Activated CD4-positive, alpha-beta T cell treated with anti-CD3 and anti-CD28 coated beads, Interleukin-2, amount 50 U/mL, for 24 hours (primary cell): ENCODE measurements around the gene TEX10.
A peak's percentile ranks its signal among the peaks of the same experiment; 100 is the strongest.
"Not testable (repeated sequence)": the region's sequence is repeated elsewhere in the genome, so short reads cannot be mapped to it uniquely, and the experiment has no call there.

Experiments
- DNase-seq, 2 donors: peaks; one replicate each; pipeline ENCODE4 v3.0.0-alpha.2; 2020; ENCODE audit warnings: low read depth in 1 of 2, low spot score in 1 of 2

The TEX10 gene

GRCh38 chr9:100350188-100350587 is 2.6 kb downstream of the TEX10 start:
- no peak for DNase-seq

GRCh38 chr9:100346836-100347235 is 5.9 kb downstream of the TEX10 start:
- no peak for DNase-seq

GRCh38 chr9:100341889-100342288 is 10.9 kb downstream of the TEX10 start:
- DNase-seq, result no peak

GRCh38 chr9:100340224-100340623 is 12.5 kb downstream of the TEX10 start:
- no peak for DNase-seq

- not testable (repeated sequence) for DNase-seq
These were observed 14.0 kb downstream of the TEX10 start for GRCh38 chr9:100338736-100339135.

- DNase-seq, result no peak
These were observed 28.0 kb downstream of the TEX10 start for GRCh38 chr9:100324594-100325200.

GRCh38 chr9:100322954-100323536 is 29.7 kb downstream of the TEX10 start:
- peak in 1 of 2 donors; percentile 9 for DNase-seq

GRCh38 chr9:100317706-100318105 is 35.0 kb downstream of the TEX10 start:
- DNase-seq, result no peak

- no peak for DNase-seq
These were observed 37.2 kb downstream of the TEX10 start for GRCh38 chr9:100315561-100315960.

- no peak for DNase-seq
These were observed 42.8 kb downstream of the TEX10 start for GRCh38 chr9:100309992-100310391.

- DNase-seq, result no peak
These were observed 43.7 kb downstream of the TEX10 start for GRCh38 chr9:100308965-100309564.

- DNase-seq, result no peak
These were observed 45.7 kb downstream of the TEX10 start for GRCh38 chr9:100307080-100307479.

- no peak for DNase-seq
These were observed 46.5 kb downstream of the TEX10 start for GRCh38 chr9:100306283-100306682.

- DNase-seq, result no peak
These were observed 49.0 kb downstream of the TEX10 start for GRCh38 chr9:100303747-100304146.

- DNase-seq, result no peak
These were observed 54.4 kb downstream of the TEX10 start for GRCh38 chr9:100298378-100298777.

GRCh38 chr9:100296407-100296806 is 56.3 kb downstream of the TEX10 start:
- no peak for DNase-seq

GRCh38 chr9:100295240-100295639 is 57.5 kb downstream of the TEX10 start:
- no peak for DNase-seq

GRCh38 chr9:100294806-100295205 is 57.9 kb downstream of the TEX10 start:
- DNase-seq, result no peak

- DNase-seq, result no peak
These were observed 58.4 kb downstream of the TEX10 start for GRCh38 chr9:100294341-100294740.

- DNase-seq, result no peak
These were observed 60.3 kb downstream of the TEX10 start for GRCh38 chr9:100292414-100292813.

- DNase-seq, result no peak
These were observed 62.0 kb downstream of the TEX10 start for GRCh38 chr9:100290714-100291113.

- DNase-seq, result no peak
These were observed 65.6 kb downstream of the TEX10 start for GRCh38 chr9:100287186-100287585.

- DNase-seq, result no peak
These were observed 66.5 kb downstream of the TEX10 start for GRCh38 chr9:100286257-100286656.
